ENCODE measurements around the gene GJB2. TPM values are rescaled to one million over a fixed set of nuclear protein-coding genes. Genes with fewer than 3 reads are reported as not detected.

GJB2 gene
- total RNA-seq, 2 experiments from 2014 or later = 0.19 to 0.25 TPM

GRCh38 chr13:20227730-20228129 is 35.0 kb upstream of the GJB2 start:
- no peak for TF ChIP-seq CTCF (IDR thresholded peaks at IDR 0.05)
- ChIA-PET POLR2A (no interaction called here), CTCF (no interaction called here)
- no peak overlapping the region for H3K4me3 ChIP-seq (ENCODE audit: low read length)
- no peak overlapping the region for H3K4me3 Mint-ChIP-seq
- no peak overlapping the region for H3K27ac Mint-ChIP-seq
- peaks cover 5 to 6% of the 10 kb centered on the region in 2 experiments for H3K27me3 ChIP-seq (ENCODE audit: control insufficient read depth in 1 of 2, insufficient read depth in 2 of 2, low read length in 2 of 2)
- H3K4me1 ChIP-seq (ENCODE audit: insufficient read depth, low read length) = peaks cover 19% of the 10 kb centered on the region
- DNase-seq (no peak), ATAC-seq (ENCODE audit: poor library complexity) (no peak)
- no peaks in the 10 kb centered on the region for H3K36me3 Mint-ChIP-seq (ENCODE audit: low read depth)
- H3K9me3 ChIP-seq (ENCODE audit: control insufficient read depth in 1 of 2, insufficient read depth in 1 of 2, low read length in 2 of 2) = no peaks in the 10 kb centered on the region
- H3K4me1 Mint-ChIP-seq (ENCODE audit: low read depth) = peaks cover 10% of the 10 kb centered on the region
- peaks cover 5% of the 10 kb centered on the region for H3K27me3 Mint-ChIP-seq
- intact Hi-C loops (cut with DNase I, micrococcal nuclease) = no loop called here
- no peaks in the 10 kb centered on the region for H3K9me3 Mint-ChIP-seq
- H3K36me3 ChIP-seq (ENCODE audit: insufficient read depth, low read length) = no peaks in the 10 kb centered on the region
- no peak overlapping the region for H3K27ac ChIP-seq (ENCODE audit: low read depth in 1 of 2, low read length in 2 of 2)

- no peaks in the 10 kb centered on the region for H3K9me3 Mint-ChIP-seq
- Histone ChIP-seq H3K27ac (ENCODE audit: low read depth in 1 of 2, low read length in 2 of 2) (no peak overlapping the region), H3K4me3 (ENCODE audit: low read length) (no peak overlapping the region), H3K9me3 (ENCODE audit: control insufficient read depth in 1 of 2, insufficient read depth in 1 of 2, low read length in 2 of 2) (no peaks in the 10 kb centered on the region), H3K36me3 (ENCODE audit: insufficient read depth, low read length) (no peaks in the 10 kb centered on the region), H3K4me1 (ENCODE audit: insufficient read depth, low read length) (peaks cover 15% of the 10 kb centered on the region), H3K27me3 (ENCODE audit: control insufficient read depth in 1 of 2, insufficient read depth in 2 of 2, low read length in 2 of 2) (peaks cover under 1 to 3% of the 10 kb centered on the region in 2 experiments)
- TF ChIP-seq CTCF (IDR thresholded peaks at IDR 0.05) = no peak
- ATAC-seq (ENCODE audit: poor library complexity) (no peak), DNase-seq (no peak)
- intact Hi-C loops (cut with DNase I, micrococcal nuclease) = no loop called here
- peaks cover 10% of the 10 kb centered on the region for H3K4me1 Mint-ChIP-seq (ENCODE audit: low read depth)
- no peak overlapping the region for H3K27ac Mint-ChIP-seq
- no peaks in the 10 kb centered on the region for H3K36me3 Mint-ChIP-seq (ENCODE audit: low read depth)
- ChIA-PET POLR2A (no interaction called here), CTCF (no interaction called here)
- H3K27me3 Mint-ChIP-seq = peaks cover 5% of the 10 kb centered on the region
- H3K4me3 Mint-ChIP-seq = no peak overlapping the region
Measured at GRCh38 chr13:20227288-20227687, 34.5 kb upstream of the GJB2 start.

GRCh38 chr13:20222553-20222952 is 29.8 kb upstream of the GJB2 start:
- H3K4me3 Mint-ChIP-seq = no peak overlapping the region
- H3K9me3 ChIP-seq (ENCODE audit: control insufficient read depth in 1 of 2, insufficient read depth in 1 of 2, low read length in 2 of 2) = no peaks in the 10 kb centered on the region
- H3K4me3 ChIP-seq (ENCODE audit: low read length) = no peak overlapping the region
- DNase-seq (no peak), ATAC-seq (ENCODE audit: poor library complexity) (no peak)
- no peak for TF ChIP-seq CTCF (IDR thresholded peaks at IDR 0.05)
- no peak overlapping the region for H3K27ac Mint-ChIP-seq
- intact Hi-C loops (cut with DNase I, micrococcal nuclease) = no loop called here
- ChIA-PET POLR2A (no interaction called here), CTCF (no interaction called here)
- H3K9me3 Mint-ChIP-seq = no peaks in the 10 kb centered on the region
- no peak overlapping the region for H3K27ac ChIP-seq (ENCODE audit: low read depth in 1 of 2, low read length in 2 of 2)
- H3K27me3 ChIP-seq (ENCODE audit: control insufficient read depth in 1 of 2, insufficient read depth in 2 of 2, low read length in 2 of 2) = no peaks in the 10 kb centered on the region
- H3K36me3 ChIP-seq (ENCODE audit: insufficient read depth, low read length) = no peaks in the 10 kb centered on the region
- H3K27me3 Mint-ChIP-seq = no peaks in the 10 kb centered on the region
- H3K4me1 ChIP-seq (ENCODE audit: insufficient read depth, low read length) = peaks cover 3% of the 10 kb centered on the region
- H3K4me1 Mint-ChIP-seq (ENCODE audit: low read depth) = peaks cover 14% of the 10 kb centered on the region
- no peaks in the 10 kb centered on the region for H3K36me3 Mint-ChIP-seq (ENCODE audit: low read depth)
